ENCODE measurements around the gene CNTN5.

Gene CNTN5

DNA sequence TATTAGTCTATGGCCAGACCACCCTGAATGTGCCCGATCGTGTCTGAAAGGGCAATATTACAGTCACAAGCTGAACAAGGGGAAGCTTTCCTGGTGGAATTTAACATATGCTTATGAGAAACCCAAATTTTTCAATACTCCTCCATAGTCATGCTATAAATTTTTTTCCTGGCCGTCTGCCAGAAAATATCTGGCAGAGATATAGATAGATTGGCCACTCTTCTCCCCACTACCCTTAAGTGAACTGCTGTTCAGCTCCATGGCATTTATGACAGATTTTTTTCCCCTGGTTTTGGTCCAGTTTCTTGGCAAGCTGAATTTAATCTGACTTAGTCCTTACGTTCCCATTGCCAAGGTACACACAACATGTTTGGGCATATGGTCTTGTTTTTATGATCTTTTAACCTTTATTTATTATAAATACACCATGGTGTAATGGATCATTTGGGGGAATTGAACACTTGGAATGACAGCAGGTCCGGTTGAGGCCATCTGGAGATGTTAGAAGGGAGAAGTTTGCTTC is 328.5 kb downstream of the CNTN5 start:
- Histone ChIP-seq H3K9me3 (no peaks in the 10 kb centered on the region), H3K4me1 (no peaks in the 10 kb centered on the region), H3K27me3 (no peaks in the 10 kb centered on the region), H3K4me3 (ENCODE audit: low read depth, low read length) (no peak overlapping the region), H3K36me3 (no peaks in the 10 kb centered on the region)
- TF ChIP-seq, protein P1, sequence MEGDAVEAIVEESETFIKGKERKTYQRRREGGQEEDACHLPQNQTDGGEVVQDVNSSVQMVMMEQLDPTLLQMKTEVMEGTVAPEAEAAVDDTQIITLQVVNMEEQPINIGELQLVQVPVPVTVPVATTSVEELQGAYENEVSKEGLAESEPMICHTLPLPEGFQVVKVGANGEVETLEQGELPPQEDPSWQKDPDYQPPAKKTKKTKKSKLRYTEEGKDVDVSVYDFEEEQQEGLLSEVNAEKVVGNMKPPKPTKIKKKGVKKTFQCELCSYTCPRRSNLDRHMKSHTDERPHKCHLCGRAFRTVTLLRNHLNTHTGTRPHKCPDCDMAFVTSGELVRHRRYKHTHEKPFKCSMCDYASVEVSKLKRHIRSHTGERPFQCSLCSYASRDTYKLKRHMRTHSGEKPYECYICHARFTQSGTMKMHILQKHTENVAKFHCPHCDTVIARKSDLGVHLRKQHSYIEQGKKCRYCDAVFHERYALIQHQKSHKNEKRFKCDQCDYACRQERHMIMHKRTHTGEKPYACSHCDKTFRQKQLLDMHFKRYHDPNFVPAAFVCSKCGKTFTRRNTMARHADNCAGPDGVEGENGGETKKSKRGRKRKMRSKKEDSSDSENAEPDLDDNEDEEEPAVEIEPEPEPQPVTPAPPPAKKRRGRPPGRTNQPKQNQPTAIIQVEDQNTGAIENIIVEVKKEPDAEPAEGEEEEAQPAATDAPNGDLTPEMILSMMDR (IDR thresholded peaks at IDR 0.05; ENCODE audit: low read depth, low read length): no peak
- DNase-seq: no peak

GRCh38 chr11:99351624-99352023 is 330.9 kb downstream of the CNTN5 start:
- DNase-seq: no peak
- TF ChIP-seq, protein P1 (IDR thresholded peaks at IDR 0.05; ENCODE audit: low read depth, low read length): no peak

GRCh38 chr11:99352642-99353041 is 331.9 kb downstream of the CNTN5 start:
- H3K36me3 ChIP-seq: no peaks in the 10 kb centered on the region
- H3K27me3 ChIP-seq: no peaks in the 10 kb centered on the region
- TF ChIP-seq, protein P1 (IDR thresholded peaks at IDR 0.05; ENCODE audit: low read depth, low read length): no peak
- no peak for DNase-seq
- H3K4me3 ChIP-seq (ENCODE audit: low read depth, low read length): no peak overlapping the region
- no peaks in the 10 kb centered on the region for H3K4me1 ChIP-seq
- H3K9me3 ChIP-seq: no peaks in the 10 kb centered on the region

More at GRCh38 chr11:99351624-99352023, 330.9 kb downstream of the CNTN5 start:
- no peaks in the 10 kb centered on the region for H3K27me3 ChIP-seq
- H3K4me1 ChIP-seq: no peaks in the 10 kb centered on the region
- no peaks in the 10 kb centered on the region for H3K36me3 ChIP-seq
- no peak overlapping the region for H3K4me3 ChIP-seq (ENCODE audit: low read depth, low read length)
- no peaks in the 10 kb centered on the region for H3K9me3 ChIP-seq

- TF ChIP-seq, protein P1 (IDR thresholded peaks at IDR 0.05; ENCODE audit: low read depth, low read length): no peak
- H3K27me3 ChIP-seq: no peaks in the 10 kb centered on the region
- no peak overlapping the region for H3K4me3 ChIP-seq (ENCODE audit: low read depth, low read length)
- no peak for DNase-seq
- H3K4me1 ChIP-seq: no peaks in the 10 kb centered on the region
- no peaks in the 10 kb centered on the region for H3K9me3 ChIP-seq
- H3K36me3 ChIP-seq: no peaks in the 10 kb centered on the region
These were observed 345.8 kb downstream of the CNTN5 start for GRCh38 chr11:99366546-99366945.

DNA sequence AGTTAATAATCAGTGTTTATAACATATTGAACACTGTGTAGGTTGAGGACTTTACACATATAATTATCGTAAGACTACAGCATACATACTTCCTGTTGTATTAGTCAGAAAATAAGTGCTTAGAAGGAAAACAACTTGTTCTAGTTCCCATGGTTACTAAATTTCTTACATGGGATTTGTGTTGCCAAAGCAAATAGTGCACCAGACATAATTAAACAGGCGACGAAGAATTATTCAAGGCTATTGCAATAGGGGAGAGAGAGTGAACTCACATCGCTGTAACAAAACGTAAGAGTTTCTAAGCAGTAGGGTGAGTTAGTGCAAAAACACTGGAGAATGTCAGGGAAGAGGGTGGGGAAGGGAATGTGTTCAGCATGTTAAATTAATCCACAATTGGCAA is 347.8 kb downstream of the CNTN5 start:
- Histone ChIP-seq H3K36me3 (no peaks in the 10 kb centered on the region), H3K27me3 (no peaks in the 10 kb centered on the region), H3K4me1 (no peaks in the 10 kb centered on the region), H3K4me3 (ENCODE audit: low read depth, low read length) (no peak overlapping the region), H3K9me3 (no peaks in the 10 kb centered on the region)
- DNase-seq: no peak
- TF ChIP-seq, protein P1 (IDR thresholded peaks at IDR 0.05; ENCODE audit: low read depth, low read length): no peak

DNA sequence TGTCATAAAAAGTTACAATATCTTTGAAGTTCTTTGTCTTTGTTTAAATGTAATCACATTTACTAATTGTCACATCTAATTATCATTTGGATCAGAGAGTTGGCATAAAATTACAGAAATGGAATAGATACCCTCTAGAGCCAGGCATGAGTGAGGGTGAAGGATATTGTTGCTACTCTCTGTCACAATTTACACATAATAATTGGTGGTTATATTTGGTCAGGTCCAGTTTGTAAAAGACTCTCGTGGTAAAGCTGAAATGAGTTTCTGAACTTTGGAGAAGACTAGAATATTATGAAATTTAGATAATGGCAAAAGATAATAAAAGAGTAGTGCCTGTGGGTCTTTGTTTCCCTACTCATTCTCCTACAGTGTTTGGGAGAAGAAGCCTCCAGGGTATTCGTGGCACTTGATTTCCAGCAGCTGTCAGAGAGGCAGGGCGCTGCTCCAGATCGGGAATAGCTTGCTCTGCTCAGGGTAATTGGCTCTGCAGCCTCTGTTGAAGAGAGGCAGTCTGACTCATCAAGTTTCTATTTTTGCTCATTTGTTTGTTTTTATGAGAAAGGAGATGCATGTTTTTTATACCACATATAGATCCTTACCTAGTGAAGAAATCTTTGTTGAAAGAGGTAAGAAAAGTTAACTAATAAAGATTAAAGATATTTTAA is 349.9 kb downstream of the CNTN5 start:
- DNase-seq: peak; percentile 58
- Histone ChIP-seq H3K27me3 (no peaks in the 10 kb centered on the region), H3K36me3 (no peaks in the 10 kb centered on the region), H3K4me3 (ENCODE audit: low read depth, low read length) (no peak overlapping the region), H3K4me1 (no peaks in the 10 kb centered on the region), H3K9me3 (no peaks in the 10 kb centered on the region)
- TF ChIP-seq, protein P1 (IDR thresholded peaks at IDR 0.05; ENCODE audit: low read depth, low read length): no peak

Data from BE2C (cell line).